ENCODE measurements around the gene MMEL1.

GRCh38 chr1:2631136-2632050 lies 1.4 kb downstream of the MMEL1 start:
- no peak for TF ChIP-seq CTCF (IDR thresholded peaks at IDR 0.05)
- TF ChIP-seq EP300 (IDR thresholded peaks at IDR 0.05): no peak
